C4-2B (cell line): ENCODE results near the gene MINDY2.

Experiments used
- H3K27ac ChIP-seq: fragments of 450-650 bp; 2 replicates; pipeline ENCODE4 v1.5.1; 2017
- ZFX ChIP-seq: fragments of 450-650 bp; IDR thresholded peaks from 2 replicates; pipeline ENCODE4 v1.6.1; 2017
- TF ChIP-seq, protein P1 (sequence below): fragments of 450-650 bp; conservative IDR thresholded peaks from 2 replicates; pipeline ENCODE4 v1.5.1; 2017; ENCODE audit warnings: mild to moderate bottlenecking

The MINDY2 gene

GRCh38 chr15:58755350-58755749 is 15.8 kb upstream of the MINDY2 start:
- no peak overlapping the region for H3K27ac ChIP-seq
- TF ChIP-seq, protein P1, sequence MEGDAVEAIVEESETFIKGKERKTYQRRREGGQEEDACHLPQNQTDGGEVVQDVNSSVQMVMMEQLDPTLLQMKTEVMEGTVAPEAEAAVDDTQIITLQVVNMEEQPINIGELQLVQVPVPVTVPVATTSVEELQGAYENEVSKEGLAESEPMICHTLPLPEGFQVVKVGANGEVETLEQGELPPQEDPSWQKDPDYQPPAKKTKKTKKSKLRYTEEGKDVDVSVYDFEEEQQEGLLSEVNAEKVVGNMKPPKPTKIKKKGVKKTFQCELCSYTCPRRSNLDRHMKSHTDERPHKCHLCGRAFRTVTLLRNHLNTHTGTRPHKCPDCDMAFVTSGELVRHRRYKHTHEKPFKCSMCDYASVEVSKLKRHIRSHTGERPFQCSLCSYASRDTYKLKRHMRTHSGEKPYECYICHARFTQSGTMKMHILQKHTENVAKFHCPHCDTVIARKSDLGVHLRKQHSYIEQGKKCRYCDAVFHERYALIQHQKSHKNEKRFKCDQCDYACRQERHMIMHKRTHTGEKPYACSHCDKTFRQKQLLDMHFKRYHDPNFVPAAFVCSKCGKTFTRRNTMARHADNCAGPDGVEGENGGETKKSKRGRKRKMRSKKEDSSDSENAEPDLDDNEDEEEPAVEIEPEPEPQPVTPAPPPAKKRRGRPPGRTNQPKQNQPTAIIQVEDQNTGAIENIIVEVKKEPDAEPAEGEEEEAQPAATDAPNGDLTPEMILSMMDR, result no peak
- no peak for TF ChIP-seq ZFX

- H3K27ac ChIP-seq, result no peak overlapping the region
- no peak for TF ChIP-seq ZFX
- TF ChIP-seq, protein P1, result no peak
These were observed 15.1 kb upstream of the MINDY2 start for GRCh38 chr15:58755956-58756355.

DNA sequence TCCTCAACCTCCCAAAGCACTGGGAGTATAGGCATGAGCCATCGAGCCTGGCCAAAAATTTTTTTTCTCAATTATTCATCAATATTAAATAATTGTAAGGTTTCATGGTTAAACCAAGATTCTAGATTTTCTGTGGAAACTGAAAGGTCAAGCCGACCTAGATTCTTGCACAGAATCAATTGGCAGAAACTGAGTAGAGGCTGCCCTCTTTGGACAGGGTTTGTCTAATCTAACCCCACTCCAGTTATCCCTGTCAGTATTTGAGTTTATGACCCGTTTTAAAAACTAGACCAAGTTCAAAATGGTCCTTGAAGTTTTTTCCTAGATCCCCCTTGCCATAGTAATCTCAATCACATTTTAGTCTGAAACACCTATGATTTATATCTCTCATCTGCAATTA is 13.0 kb upstream of the MINDY2 start:
- TF ChIP-seq ZFX, result no peak
- TF ChIP-seq, protein P1, result peak; percentile 31
- H3K27ac ChIP-seq, result no peak overlapping the region

DNA sequence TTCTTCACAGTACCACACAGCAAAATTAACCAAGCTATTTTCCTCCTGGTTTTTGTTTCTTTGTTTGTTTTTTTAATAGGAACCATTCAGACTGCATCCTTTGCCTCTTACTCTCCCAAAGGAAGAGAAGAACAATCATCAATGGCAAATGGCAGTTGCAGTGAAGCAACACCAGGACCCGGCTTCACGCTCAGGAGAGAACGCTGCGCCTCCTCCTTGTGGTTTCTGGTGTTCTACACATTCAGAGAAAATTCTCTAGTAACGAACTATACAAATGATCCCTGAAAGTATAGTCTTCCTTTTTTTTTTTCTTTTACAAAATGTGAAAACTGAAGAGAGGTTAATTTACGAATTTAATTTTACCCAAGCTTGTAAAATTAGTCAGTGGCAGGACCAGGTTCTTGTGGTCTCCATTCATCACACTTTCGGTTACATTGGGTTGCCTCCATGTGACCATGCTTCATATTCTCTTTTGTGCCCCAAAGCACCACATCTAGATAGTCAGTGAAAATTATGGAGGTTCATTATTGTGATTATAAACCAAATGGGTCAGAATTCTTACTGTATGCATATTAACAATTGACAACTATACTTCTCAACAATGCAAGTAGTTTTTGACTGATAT is 10.6 kb upstream of the MINDY2 start:
- no peak overlapping the region for H3K27ac ChIP-seq
- TF ChIP-seq ZFX, result no peak
- TF ChIP-seq, protein P1, result no peak; the same call in 1 of the 2 replicates

GRCh38 chr15:58761010-58761388 is 10.1 kb upstream of the MINDY2 start:
- H3K27ac ChIP-seq, result no peak overlapping the region
- no peak for TF ChIP-seq ZFX
- TF ChIP-seq, protein P1, result 0 out of 2 replicates have a peak, but pooled peaks have one; percentile 6

- TF ChIP-seq, protein P1, result no peak
- TF ChIP-seq ZFX, result no peak
- H3K27ac ChIP-seq, result no peak overlapping the region
These were observed 8.8 kb upstream of the MINDY2 start for GRCh38 chr15:58762285-58762684.

DNA sequence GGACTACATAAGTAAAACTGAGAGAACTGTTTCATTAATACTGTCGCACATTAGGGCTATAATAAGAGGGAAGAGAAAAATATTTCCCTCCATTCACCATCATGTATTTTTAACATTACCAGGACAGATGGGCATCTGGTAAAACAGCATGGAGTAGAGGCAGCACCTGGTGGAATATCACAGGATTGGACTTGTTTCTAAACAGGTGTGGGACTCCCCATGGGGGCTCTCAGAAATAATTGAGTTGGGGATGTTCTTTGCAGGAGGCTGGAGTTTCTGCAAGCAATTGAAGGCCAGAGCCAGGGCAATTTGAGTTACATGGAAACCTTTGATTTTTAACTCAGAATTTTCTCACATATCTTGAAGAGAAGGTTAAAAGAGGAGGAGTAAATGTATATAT is 8.4 kb upstream of the MINDY2 start:
- TF ChIP-seq, protein P1, result no peak
- no peak for TF ChIP-seq ZFX
- no peak overlapping the region for H3K27ac ChIP-seq
